ENCODE results near the gene TFDP1.

TFDP1 gene

DNA sequence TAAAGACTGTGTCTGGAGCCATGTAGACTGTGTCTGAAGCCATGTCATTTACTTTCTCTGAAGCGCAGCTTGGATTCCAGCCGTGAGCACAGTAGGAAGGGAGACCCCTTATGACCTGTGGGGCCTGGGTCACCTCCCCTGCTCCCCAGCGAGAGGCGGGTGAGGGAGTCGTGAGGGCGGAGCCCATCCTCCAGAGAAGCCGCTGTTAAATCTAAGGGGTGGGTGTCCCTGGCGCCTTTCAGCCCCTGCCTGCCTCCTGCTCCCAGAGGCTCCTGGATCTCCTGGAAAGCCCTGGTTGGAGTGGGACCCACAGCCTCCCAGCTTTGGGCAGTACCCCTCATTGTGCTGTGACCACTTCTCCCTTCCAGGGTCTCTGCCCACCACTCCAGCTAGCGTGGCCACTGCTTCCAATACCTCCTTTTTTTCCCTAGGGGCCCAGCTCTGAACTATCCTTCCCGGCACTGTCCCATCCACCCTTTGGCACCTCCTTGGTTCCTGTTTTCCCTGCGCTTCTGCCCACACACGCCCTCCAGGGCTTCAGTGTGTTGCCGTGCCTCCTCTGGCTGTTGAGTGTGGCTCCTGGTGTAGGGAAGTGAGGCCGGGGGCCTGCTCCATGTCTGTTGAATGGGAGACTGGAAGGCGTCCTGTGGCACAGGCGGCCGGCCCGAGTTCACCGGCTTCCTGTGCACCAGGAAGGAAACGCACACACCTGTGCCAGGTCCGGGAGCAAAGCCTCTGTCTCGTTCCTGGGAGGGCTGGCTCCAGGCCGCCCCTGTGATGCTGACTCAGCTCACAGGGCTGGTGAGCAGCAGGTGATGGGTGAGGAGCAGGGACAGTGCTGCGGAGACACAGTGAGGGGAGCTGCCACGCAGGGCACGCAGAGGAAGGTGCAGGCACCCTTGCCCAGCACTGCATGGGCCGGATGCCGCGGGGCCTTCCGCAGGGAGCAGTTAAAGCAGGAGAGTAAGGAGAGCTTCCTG is 44.0 kb downstream of the TFDP1 start:
- no peak overlapping the region for H3K4me3 ChIP-seq (ENCODE audit: low read depth, low read length)

GRCh38 chr13:113629866-113630265 is 45.3 kb downstream of the TFDP1 start:
- H3K4me3 ChIP-seq (ENCODE audit: low read depth, low read length): no peak overlapping the region

DNA sequence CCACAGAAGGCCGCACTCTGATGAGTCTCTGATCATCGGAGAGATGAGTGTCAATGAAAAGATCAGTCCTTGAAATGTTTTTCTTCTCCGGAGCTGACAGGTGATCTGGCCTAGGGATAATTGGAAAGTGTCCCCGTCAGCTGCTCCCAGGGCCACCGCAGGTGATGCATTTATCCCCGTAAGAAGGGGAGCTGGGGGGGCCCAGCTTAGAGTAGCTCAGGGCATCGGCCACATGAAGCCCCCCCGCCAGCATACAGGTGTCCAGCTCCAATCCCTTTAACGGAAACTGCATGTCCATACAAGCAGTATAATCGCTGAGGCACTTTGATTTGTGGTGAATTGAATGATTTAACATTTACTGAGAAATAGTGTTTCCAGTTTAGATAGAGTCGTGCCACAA is 45.7 kb downstream of the TFDP1 start:
- no peak overlapping the region for H3K4me3 ChIP-seq (ENCODE audit: low read depth, low read length)

- no peak overlapping the region for H3K4me3 ChIP-seq (ENCODE audit: low read depth, low read length)
These were observed 46.3 kb downstream of the TFDP1 start for GRCh38 chr13:113630804-113631203.

DNA sequence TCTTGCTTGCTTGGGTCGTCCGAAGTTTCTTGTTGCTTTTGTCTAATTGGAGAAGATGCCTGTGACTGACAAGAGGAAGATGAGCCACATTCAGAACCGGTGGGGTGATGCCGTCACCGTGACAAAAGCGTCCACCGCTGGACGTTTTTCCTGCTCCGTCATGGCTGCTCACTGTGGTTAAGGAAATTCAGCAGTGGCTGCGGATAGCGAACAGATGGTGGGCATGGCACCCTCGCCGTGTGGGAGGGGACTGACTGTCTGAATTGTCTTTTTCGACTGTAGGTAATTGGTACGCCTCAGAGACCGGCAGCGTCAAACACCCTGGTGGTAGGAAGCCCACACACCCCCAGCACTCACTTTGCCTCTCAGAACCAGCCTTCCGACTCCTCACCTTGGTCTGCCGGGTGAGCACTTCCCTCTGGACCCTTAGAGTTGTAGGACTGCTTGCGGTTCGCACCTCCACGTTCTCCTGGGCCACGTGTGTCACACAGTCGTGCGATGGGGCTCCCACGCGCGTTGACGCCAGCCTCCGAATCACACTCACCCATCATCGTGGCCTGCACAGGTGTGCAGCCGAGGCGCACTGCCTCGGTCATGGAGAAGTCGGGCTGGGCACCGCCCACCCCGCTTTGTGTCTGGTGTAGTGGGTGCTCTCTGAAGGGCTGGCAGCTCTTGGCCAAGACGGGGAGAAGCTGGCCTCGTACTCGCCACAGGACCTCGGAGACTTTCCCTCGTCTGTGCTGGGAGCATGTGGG is 47.0 kb downstream of the TFDP1 start:
- H3K4me3 ChIP-seq (ENCODE audit: low read depth, low read length): no peak overlapping the region

DNA sequence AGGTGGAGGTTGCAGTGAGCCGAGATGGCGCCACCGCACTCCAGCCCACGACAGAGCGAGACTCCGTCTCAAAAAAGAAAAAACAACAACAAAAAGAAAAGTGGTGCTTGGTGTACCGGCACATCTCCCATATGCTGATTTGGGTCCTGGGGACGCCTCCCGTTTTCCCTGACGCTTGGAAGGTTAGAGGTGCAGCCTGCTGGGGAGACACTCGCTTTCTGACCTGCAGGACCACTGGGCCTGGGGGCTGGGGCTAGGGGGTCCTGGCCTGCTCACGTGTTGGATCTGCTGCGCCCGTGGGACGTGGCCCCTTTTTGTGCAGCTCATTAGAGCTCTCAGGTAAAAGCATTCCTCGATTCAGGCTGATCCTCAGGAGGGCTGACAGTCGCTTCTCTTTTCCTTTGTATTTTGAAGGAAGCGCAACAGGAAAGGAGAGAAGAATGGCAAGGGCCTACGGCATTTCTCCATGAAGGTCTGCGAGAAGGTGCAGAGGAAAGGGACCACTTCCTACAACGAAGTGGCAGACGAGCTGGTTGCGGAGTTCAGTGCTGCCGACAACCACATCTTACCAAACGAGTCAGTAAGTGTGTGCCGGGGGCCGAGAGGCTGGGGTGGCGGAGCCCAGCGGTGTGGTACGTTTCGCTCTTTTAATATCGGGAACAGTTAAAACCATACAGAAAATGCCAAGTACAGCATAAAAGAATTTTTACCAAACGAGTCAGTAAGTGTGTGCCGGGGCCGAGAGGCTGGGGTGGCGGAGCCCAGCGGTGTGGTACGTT is 48.3 kb downstream of the TFDP1 start:
- no peak overlapping the region for H3K4me3 ChIP-seq (ENCODE audit: low read depth, low read length)

DNA sequence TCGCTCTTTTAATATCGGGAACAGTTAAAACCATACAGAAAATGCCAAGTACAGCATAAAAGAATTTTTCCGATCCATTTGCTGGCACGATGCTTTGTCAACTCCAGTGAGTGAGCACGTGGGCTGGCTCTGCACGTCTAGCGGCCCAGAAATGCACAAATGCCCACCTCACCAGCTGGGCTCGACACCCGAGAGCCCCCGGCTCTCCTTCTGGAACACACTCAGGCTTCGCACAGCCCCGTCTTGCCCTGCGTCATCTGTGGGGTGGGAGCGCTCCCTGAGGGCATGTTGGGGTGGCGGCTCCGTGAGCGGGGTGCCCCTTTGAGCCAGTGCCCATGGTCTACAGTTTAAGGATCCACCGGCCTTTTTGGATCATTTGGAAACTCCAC is 48.9 kb downstream of the TFDP1 start:
- H3K4me3 ChIP-seq (ENCODE audit: low read depth, low read length): no peak overlapping the region

- H3K4me3 ChIP-seq (ENCODE audit: low read depth, low read length): no peak overlapping the region
These were observed 49.9 kb downstream of the TFDP1 start for GRCh38 chr13:113634279-113635047.

- H3K4me3 ChIP-seq (ENCODE audit: low read depth, low read length): no peak overlapping the region
These were observed 50.5 kb downstream of the TFDP1 start for GRCh38 chr13:113635048-113635420.

DNA sequence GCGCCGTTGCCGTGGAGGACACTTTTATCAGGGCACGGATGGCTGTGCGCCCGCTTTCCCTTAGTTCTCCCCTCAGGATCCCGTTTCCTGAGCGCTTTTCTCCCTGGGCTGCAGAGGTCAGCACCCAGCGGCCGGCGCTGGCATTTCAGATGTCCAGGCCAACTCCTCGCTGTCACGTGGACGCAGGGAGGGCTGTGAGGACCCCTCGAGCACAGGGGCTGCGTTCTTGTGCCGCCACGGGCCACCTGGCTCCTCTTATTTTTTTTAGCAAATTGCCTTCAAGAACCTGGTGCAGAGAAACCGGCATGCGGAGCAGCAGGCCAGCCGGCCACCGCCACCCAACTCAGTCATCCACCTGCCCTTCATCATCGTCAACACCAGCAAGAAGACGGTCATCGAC is 51.2 kb downstream of the TFDP1 start:
- no peak overlapping the region for H3K4me3 ChIP-seq (ENCODE audit: low read depth, low read length)

GRCh38 chr13:113636266-113636963 is 51.9 kb downstream of the TFDP1 start:
- H3K4me3 ChIP-seq (ENCODE audit: low read depth, low read length): no peak overlapping the region

DNA sequence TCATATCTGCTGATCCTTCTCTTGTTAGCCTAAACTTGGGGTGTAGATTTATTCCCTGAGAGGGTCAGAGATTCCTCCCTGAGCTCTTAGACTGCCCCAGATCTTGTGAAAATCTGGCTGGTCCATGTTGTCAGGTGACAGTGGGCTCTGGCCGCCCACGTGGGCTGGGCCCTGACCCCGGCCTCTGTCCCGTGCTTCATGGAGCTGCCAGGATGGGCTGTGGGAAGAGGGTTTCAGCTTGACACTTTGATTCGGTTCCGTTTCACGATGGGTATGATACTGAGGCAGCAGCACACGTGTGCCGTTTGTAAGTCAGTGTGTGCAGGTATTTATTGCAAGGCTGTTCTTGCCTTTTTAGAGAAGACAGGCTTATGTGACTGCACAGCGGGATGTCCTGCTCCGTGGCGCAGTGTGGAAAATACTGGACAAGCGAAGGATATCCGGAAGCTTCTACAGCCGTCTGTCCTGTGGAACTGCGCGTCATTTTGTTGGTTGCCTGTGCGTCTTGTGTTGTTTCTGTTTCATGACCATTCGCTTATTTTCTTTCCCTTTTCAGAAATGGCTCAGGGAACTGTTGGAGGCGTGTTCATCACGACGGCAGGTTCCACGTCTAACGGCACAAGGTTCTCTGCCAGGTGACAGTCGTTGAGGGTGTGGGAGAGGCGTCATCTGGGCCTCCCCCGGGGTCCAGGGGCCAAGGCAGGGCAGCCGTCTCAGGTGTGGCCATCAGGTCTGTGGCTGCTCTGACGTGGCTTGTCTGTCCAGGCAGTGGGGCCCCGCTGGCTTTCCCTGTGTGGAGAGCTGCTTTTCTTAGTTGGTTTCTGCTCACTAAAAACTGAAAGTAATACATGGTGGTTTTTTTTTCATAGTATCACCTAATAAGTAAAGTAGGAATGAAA is 53.0 kb downstream of the TFDP1 start:
- no peak overlapping the region for H3K4me3 ChIP-seq (ENCODE audit: low read depth, low read length)

DNA sequence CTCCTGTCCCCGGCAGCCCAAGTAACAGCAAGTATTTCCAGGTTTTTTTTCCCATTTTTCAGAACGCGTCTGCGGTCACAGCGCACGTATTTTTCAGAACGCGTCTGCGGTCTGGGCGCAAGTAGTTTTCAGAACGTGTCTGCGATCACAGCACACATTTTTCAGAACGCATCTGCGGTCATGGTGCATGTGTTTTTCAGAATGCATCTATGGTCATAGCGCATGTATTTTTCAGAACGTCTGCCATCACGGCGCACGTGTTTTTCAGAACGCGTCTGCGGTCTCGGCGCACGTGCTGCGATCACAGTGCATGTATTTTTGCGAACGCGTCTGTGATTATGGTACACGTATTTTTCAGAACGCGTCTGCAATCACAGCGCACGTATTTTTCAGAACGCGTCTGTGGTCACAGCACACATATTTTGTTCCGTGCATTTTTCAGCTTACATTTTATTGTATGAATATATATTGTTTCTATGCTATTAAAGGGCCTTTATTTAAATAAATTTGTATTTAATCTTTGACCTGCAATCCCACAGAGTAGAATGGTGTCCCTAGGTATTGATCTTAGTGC is 53.7 kb downstream of the TFDP1 start:
- no peak overlapping the region for H3K4me3 ChIP-seq (ENCODE audit: low read depth, low read length)

DNA sequence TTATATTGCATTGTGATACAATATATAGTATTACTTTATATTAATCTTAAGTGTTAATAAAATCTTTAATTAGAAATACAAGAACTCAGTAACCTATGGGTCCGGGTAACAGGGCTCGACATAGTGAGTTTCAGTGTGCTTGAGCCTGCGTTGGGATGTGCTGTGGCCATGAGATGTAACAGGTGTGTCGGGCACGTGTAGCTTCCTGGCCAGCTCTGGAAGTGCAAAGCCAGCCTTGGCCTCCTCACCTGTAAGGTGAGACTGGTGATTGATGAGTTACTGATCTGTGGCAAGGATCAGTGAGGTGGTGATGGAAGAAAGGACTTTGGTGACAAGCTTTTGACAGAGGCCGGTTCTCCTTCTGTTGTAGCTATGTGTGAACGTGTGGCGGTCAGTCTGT is 54.3 kb downstream of the TFDP1 start:
- no peak overlapping the region for H3K4me3 ChIP-seq (ENCODE audit: low read depth, low read length)

DNA sequence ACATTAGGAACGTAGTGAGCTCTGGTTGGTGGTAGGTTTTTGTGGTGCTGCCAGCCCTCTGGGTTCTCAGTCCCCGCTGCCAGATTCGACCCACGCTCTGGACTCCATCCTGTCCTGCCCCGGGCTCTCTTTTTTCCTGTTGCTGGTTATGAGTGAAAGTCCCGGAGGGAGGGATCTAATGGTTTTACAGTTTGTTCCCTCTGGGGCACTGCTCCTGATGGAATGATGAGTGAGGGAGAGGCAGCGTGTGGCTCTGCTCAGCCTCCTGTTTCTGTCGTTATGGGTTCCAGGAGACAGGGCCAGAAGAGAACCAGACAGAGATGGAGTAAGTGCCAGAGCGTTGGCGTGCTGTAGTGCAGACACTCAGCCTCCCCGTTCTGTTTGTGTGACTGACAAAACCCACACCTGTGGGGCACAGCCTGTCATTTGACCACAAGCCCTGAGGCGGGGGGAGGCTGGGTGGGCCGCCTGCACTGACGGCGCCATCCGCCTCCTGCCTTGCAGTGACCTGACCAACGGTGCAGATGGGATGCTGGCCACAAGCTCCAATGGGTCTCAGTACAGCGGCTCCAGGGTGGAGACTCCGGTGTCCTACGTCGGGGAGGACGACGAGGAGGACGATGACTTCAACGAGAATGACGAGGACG is 55.2 kb downstream of the TFDP1 start:
- H3K4me3 ChIP-seq (ENCODE audit: low read depth, low read length): no peak overlapping the region

GRCh38 chr13:113641426-113641825 is 56.9 kb downstream of the TFDP1 start:
- H3K4me3 ChIP-seq (ENCODE audit: low read depth, low read length): no peak overlapping the region

GRCh38 chr13:113642563-113642962 is 58.0 kb downstream of the TFDP1 start:
- no peak overlapping the region for H3K4me3 ChIP-seq (ENCODE audit: low read depth, low read length)

DNA sequence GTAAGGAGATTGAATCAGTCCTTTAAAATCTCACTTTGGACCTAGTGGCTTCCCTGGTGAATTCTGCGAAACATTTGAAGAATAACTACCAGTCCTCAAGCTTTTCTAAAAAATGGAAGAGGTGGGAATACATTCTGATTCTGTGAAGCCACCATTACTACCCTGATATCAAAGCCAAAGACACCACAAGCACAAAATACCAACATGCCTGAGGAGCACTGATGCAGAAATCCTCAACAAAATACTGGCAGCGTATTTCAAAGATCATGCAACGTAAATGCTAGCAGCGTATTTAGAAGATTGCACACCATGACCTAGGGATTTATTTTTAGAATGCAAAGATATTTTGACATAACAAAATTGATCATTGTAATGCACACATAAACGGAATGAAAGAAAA is 59.0 kb downstream of the TFDP1 start:
- no peak overlapping the region for H3K4me3 ChIP-seq (ENCODE audit: low read depth, low read length)

Measured in iPS-11a (cell line).